BE2C (cell line): ENCODE results near the gene CCNY.

Source experiments
- DNase-seq: peaks from one replicate; pipeline ENCODE4 v3.0.0-alpha.2; 2020
- H3K27me3 ChIP-seq: fragments of 250-450 bp; sonication (Bioruptor Pico); 2 replicates; pipeline ENCODE4 v1.5.1; 2020; ENCODE audit warnings: mild to moderate bottlenecking
- H3K36me3 ChIP-seq: fragments of 250-450 bp; sonication (Bioruptor Pico); 2 replicates; pipeline ENCODE4 v1.5.1; 2020; ENCODE audit warnings: mild to moderate bottlenecking
- H3K4me1 ChIP-seq: fragments of 250-450 bp; sonication (Bioruptor Pico); 2 replicates; pipeline ENCODE4 v1.5.1; 2020
- H3K4me3 ChIP-seq: 2 replicates; pipeline ENCODE4 v1.5.1; 2011; ENCODE audit warnings: low read depth, low read length
- H3K9me3 ChIP-seq: fragments of 250-450 bp; sonication (Bioruptor Pico); 2 replicates; pipeline ENCODE4 v1.5.1; 2020
- TF ChIP-seq, protein P1 (sequence below): IDR thresholded peaks from 2 replicates; pipeline ENCODE4 v1.5.1; 2012; ENCODE audit warnings: mild to moderate bottlenecking, low read depth, low read length

CCNY gene

DNA sequence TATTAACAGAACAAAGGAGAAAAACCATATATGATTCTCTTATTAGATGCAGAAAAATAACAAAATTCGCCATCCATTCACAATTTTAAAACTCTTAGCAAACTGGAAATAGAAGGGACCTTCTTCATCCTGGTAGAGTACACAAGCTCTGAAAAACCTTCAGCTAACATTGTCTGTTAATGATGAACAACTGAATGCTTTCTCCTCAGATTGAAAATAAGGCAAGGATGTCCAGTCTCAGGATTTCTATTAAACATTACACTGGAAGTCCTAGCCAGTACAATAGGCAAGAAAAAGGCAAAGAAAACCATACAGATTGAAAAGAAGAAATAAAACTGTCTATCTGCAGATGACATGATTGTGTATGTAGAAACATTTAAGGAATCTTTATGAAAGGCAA, 16.0 kb upstream of the CCNY start:
- DNase-seq: no peak
- TF ChIP-seq, protein P1, sequence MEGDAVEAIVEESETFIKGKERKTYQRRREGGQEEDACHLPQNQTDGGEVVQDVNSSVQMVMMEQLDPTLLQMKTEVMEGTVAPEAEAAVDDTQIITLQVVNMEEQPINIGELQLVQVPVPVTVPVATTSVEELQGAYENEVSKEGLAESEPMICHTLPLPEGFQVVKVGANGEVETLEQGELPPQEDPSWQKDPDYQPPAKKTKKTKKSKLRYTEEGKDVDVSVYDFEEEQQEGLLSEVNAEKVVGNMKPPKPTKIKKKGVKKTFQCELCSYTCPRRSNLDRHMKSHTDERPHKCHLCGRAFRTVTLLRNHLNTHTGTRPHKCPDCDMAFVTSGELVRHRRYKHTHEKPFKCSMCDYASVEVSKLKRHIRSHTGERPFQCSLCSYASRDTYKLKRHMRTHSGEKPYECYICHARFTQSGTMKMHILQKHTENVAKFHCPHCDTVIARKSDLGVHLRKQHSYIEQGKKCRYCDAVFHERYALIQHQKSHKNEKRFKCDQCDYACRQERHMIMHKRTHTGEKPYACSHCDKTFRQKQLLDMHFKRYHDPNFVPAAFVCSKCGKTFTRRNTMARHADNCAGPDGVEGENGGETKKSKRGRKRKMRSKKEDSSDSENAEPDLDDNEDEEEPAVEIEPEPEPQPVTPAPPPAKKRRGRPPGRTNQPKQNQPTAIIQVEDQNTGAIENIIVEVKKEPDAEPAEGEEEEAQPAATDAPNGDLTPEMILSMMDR: no peak
- Histone ChIP-seq H3K4me1 (no peaks in the 10 kb centered on the region), H3K27me3 (no peaks in the 10 kb centered on the region), H3K4me3 (no peak overlapping the region), H3K36me3 (no peaks in the 10 kb centered on the region; the same call in 1 of the 2 replicates), H3K9me3 (no peaks in the 10 kb centered on the region)

DNA sequence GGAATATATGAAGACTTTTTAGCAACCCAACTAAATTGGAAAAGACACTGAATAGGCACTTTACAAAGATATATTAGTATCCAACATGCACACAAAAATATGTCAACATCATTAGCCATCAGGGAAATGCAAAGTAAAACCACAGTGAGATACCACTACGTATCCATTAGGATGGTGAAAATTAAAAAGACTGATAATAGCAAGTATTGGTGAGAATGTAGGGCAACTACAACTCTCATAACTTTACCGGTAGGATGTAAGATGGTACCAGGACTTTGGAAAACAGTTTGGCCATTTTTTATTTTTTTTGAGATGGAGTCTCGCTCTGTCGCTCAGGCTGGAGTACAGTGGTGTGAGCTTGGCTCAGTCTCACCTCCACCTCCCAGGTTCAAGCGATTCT, 13.7 kb upstream of the CCNY start:
- no peak for DNase-seq
- Histone ChIP-seq H3K27me3 (no peaks in the 10 kb centered on the region), H3K9me3 (no peaks in the 10 kb centered on the region), H3K4me1 (no peaks in the 10 kb centered on the region), H3K4me3 (no peak overlapping the region), H3K36me3 (no peaks in the 10 kb centered on the region)
- TF ChIP-seq, protein P1: no peak

DNA sequence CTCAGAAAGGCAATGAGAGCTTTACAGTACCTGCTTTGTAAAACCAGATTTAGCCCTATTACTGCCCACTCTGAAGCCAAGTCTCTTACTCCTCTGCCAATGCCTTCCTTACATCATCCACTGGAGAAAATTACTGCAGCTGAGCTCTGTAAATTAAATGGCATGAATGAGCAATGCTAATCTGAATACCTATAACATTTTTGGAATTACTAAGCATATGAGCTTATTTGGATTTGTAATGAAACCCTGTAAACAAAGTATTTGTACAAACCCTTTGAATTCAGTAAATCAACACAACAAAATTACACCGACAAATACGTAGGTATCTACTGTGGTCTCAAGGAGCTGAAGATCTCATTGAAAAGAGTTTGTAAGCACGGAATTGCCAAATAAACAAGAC, 12.1 kb upstream of the CCNY start:
- no peaks in the 10 kb centered on the region for H3K9me3 ChIP-seq
- DNase-seq: no peak

DNA sequence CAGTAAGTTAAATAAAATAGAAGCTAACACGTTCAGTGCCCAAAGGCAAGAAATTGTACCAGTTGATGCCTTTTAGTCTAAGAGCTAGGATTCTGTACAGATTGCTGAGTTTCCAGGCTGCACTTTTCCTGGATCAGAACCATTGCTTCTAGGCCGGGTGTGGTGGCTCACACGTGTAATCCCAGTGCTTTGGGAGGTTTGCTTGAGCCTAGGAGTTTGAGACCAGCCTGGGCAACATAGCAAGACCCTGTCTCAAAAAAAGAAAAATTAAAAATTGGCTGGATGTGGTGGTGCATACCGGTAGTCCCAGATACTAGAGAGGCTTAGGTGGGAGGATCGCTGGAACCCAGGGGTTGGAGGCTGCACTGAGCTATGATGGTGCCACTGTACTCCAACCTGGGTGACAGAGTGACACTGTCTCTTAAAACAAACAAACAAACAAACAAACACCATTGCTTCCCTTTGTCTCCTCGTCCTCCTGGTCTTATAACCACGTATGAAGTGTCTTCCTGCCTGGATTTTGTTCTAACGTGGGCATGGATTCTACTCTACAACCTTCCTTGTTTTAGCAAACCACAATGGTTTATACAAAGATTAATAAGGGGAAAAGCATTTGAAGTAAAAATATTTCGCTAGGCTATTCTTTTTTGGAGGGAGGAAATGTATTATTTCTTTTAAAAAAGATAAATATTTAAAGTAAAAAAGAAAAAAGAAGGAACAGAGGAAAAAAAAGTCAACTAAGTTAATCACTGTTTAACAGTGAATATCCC, 9.7 kb upstream of the CCNY start:
- Histone ChIP-seq H3K4me3 (no peak overlapping the region), H3K27me3 (no peaks in the 10 kb centered on the region), H3K9me3 (no peaks in the 10 kb centered on the region), H3K4me1 (peaks cover 3% of the 10 kb centered on the region; the same call in 1 of the 2 replicates), H3K36me3 (no peaks in the 10 kb centered on the region)
- DNase-seq: no peak
- TF ChIP-seq, protein P1: no peak

More for the DNA sequence above, 12.1 kb upstream of the CCNY start:
- TF ChIP-seq, protein P1: no peak
- no peaks in the 10 kb centered on the region for H3K27me3 ChIP-seq
- H3K36me3 ChIP-seq: no peaks in the 10 kb centered on the region
- no peak overlapping the region for H3K4me3 ChIP-seq
- 0 out of 2 replicates have a peak, but pooled peaks cover 3% of the 10 kb centered on the region for H3K4me1 ChIP-seq

DNA sequence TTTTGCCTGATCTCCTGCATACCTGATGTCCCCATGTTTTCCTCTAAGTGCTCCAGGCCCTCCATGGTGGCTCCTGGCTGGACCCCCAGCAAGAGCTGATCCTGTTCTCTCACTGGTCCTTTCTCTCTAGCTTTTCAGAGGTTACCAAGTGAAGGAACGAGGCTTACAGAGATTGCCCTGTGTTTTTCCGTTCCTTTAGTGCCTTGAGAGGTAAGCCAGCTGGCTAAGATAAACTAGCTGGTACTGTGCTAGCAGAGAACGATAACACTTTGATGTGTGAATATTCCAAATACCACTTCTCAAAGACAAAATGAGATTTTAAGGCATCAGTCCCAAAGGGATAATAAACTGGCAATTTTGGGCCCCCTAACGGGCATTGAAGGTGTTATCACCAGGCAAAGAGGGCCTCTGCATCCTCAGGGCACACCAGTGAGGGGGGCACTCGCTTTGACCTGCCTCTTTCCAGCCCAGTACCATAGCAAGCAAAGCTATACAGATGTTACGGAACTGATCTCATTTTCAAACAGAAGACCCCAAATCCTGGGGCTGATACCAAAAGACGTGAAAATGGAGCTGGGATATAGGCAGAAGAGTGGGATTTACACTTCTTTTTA, 8.4 kb upstream of the CCNY start:
- no peaks in the 10 kb centered on the region for H3K36me3 ChIP-seq
- no peak overlapping the region for H3K4me3 ChIP-seq
- TF ChIP-seq, protein P1: peak; percentile 20; the same call in 1 of the 2 replicates
- no peaks in the 10 kb centered on the region for H3K9me3 ChIP-seq
- DNase-seq: no peak
- H3K27me3 ChIP-seq: no peaks in the 10 kb centered on the region
- peaks cover 3% of the 10 kb centered on the region for H3K4me1 ChIP-seq

DNA sequence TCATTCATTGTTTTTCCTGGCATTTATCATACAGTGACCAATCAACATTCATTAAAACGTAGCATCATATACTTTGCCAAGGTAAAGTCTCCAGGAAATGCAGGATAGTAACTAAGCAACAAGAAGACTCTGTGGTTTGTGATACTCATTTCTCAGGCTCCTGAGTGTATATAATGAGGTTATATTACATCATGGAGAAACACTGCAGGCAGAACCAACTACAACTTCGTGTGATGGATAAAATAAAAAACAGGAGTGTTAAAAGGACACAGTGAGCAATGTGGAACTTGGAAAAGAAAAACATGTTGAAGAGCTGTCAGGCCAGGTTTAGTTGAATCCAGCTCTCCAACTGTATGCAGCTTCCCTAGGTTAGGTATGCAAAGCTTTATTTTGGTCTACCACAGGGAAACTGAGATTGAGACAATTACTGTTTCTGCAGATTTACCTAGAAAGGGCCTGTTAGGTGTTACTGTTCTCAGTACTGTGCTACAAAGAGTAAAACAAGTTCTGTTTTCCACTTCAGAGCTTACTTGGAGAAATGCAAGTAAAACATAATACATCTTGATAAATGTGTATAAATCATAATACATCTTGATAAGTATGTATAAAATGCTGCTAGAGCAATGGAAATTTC, 7.8 kb upstream of the CCNY start:
- Histone ChIP-seq H3K4me1 (peaks cover 3% of the 10 kb centered on the region), H3K36me3 (no peaks in the 10 kb centered on the region), H3K9me3 (no peaks in the 10 kb centered on the region), H3K27me3 (no peaks in the 10 kb centered on the region), H3K4me3 (no peak overlapping the region)
- TF ChIP-seq, protein P1: no peak
- no peak for DNase-seq
